Effector CD8-positive, alpha-beta T cell (primary cell): ENCODE measurements around the gene SLC9C2.
A peak's percentile ranks its signal among the peaks of the same experiment; 100 is the strongest.
"Not testable (repeated sequence)": the region's sequence is repeated elsewhere in the genome, so short reads cannot be mapped to it uniquely, and the experiment has no call there.

Experiments
- DNase-seq: peaks from one replicate; lab custom pipeline; 2025; lab: John Stamatoyannopoulos, UW

Gene SLC9C2

GRCh38 chr1:173481195-173481772 lies 121.6 kb downstream of the SLC9C2 start:
- DNase-seq: no peak

DNA sequence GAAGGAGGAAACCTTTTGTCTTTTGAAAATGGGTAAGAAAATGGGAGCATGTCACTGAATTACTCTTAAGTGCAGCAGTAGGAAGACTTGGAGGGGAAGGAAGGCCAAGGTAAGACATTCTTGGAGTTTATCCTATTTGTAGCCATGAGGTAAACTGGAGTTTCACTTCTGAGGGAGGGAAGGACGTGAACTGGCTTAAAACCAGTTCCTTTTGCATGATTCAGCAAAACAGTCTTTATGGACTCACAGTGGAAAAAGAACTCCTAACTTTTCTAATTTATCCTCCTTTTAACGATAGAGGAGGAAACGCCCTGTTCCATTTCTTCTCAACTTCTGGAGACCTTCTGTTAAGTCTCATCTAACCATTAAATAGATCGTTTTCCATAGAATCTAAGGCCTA lies 123.2 kb downstream of the SLC9C2 start:
- DNase-seq: no peak

- DNase-seq: no peak
Observed at GRCh38 chr1:173478094-173478674, 124.7 kb downstream of the SLC9C2 start.

DNA sequence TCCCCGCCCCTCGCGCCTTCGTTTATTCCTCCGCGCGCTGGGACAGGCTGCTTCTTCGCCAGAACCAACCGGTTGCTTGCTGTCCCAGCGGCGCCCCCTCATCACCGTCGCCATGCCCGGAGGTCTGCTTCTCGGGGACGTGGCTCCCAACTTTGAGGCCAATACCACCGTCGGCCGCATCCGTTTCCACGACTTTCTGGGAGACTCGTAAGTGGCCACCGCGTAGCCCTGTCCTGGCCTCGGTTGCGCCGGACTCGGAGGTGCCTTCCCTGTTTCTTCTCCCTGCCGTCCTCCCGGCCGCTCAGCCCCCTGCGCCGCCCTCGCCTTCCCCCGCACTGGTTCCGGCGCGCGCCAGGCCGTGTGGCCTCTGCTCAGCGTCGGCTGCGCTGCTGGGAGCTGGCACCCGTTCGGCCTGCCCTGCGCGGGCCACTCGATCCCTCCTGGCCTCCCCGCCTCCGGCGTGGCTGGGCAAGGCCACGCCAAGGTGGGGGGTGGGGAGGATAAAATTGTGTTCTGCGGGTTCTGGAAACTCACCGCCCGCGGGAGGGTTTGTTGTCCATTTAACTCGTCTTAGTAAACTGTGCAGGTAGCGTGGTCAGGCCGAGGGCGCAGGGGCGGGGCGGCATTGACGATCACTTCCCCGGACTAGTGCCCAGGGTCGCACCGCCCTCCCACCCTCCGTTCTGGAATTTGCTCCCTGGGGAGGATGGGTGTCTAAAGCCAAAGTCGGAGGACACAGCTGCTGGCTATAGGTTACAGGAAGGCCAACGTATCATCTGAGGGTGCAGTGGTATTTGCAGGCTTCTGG lies 125.4 kb downstream of the SLC9C2 start, which contains the start of gene PRDX6:
Gene PRDX6, plus strand, starts transcription at position 50 of the 808 bp plus-strand sequence. Its CDS starts 63 bp downstream, at position 113.
- DNase-seq: peak; percentile 83

DNA sequence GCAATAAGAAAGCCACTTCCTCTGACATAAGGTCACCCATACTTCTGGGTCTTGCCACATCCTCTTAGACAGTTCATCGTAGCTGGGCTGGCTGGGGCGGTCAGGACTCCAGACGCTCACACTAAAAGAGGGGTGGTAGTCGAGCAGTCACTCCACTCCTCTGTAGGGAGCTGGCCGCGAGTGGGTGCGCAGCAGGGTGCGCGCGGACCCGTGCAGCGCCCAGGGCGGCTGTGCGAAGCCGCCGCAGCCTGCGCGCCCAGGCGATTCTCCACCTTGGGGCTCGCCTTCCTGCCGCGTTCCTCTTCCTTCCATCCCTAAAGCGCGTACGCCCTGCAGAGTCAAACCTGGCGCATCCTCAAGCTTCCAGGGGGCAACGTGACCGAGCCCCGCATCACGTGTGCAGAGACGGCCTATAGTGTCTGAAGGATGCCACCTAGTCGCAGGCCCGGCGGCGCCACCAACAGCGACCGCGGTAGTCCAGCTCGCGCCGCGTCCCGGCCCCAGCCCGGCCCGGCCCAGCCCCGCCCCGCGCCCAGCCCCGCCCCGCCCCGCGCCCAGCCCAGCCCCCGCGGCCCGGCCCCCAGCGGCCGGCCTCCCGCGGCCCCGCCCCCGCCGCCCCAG lies 126.1 kb downstream of the SLC9C2 start:
- no peak for DNase-seq

DNA sequence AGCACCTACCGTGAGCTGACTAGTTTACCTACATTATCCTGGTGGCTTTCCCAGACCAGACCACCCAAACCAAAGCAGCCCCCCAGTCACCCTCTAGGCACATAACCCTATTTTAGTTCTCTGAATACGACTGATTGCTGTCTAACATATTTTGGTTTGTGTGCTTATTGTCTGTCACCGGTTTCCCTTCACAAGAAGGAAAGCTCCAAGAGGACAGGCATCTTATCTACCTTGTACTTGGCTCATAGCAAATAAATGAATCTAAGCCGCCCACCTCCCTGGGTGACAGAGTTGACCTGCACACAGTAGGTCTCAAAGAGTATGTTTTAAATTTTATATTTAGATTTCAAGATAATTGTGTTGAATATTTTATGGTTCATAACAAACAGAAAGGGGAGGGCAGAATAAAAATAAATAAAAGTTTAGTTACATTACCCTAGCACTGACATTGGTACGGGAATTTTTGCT lies 126.6 kb downstream of the SLC9C2 start:
- no peak for DNase-seq

DNA sequence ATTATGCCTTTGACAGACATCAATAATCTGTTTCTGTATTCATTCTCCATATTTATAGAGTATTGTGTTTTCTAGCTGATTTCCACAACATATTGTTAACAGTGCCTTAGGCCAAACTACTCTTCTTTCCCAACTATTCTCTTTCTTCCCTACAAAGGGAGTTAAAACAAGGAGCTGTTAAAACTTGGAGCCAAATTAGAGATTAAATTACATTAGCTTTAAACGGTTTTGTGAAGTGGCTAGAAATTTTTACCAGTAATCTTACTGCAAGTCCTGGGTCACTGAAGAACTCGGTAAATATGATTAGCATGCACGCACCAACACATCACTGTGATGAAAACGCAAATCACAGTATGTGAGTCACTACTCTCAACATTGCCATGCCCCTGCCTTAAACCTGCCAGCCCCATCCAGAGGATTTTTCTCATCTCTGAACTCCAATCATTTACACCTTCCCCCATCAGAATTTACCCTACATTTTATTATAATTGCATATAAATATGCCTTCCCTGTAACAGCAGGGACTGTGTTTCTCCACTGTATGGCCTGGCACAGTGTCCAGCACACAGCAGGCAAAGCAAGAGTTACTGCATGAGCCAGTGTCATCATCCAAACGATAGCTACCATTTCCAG lies 127.2 kb downstream of the SLC9C2 start:
- DNase-seq: no peak

GRCh38 chr1:173474780-173475421 lies 128.0 kb downstream of the SLC9C2 start:
- not testable (repeated sequence) for DNase-seq

DNA sequence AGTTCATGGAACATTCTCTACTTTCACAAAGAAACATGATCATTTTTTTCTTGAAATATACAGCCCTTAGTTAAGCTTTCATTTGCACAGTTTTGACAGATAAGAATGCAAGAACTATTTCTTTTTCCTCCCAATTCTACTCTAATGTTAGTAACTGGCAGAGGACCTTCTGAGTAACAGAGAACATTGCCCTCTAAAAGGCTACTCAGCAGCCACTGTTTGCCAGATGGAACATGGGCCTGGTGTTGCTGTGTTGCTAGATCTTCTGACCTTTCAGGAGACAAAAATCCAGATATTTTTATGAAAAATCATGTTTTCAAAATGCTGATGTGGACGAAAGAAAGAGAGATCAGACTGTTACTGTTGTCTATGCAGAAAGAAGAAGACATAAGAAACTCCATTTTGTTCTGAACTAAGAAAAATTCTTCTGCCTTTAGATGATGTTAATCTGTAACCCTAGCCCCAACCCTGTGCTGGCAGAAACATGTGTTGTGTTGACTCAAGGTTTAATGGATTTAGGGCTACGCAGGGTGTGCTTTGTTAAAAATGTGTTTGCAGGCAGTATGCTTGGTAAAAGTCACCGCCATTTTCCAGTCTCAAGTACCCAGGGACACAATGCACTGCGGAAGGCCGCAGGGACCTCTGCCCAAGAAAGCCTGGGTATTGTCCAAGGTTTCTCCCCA lies 128.6 kb downstream of the SLC9C2 start:
- DNase-seq: no peak

DNA sequence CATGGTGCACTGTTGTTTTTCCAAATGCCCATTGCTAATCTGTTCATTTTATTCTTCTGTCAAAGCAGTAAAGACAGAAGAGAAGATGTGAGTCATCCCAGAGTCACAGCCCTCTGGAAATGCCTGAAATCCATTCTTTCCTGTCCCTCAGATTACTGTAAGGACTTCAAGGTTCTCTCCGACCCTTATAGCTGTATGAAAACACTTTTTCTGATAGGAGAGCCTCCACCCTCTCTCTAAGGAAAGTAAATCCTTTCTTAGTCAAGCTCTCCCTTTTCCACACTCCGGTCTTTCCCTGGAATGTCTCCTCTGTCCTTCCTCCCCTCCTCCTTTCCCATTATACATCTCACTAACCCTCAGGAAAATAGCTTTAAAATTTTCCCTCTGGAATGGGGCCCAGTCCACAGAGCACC lies 129.3 kb downstream of the SLC9C2 start:
- DNase-seq: no peak

- no peak for DNase-seq
Observed at GRCh38 chr1:173470608-173471007, 132.3 kb downstream of the SLC9C2 start.

DNA sequence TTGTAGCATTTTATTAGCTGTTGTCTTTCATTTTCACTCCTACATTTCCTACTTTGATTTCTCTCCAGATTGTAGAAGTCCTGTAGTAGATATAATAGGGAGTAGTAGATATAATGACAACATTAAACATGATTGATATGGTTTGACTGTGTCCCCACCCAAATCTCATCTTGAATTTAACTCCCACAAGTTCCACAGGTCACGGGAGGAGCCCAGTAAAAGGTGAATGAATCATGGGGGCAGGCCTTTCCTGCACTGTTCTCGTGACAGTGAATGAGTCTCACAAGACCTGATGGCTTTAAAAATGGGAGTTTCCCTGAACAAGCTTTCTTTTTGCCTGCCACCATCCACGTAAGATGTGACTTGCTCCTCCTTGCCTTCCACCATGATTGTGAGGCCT lies 133.2 kb downstream of the SLC9C2 start:
- DNase-seq: no peak

DNA sequence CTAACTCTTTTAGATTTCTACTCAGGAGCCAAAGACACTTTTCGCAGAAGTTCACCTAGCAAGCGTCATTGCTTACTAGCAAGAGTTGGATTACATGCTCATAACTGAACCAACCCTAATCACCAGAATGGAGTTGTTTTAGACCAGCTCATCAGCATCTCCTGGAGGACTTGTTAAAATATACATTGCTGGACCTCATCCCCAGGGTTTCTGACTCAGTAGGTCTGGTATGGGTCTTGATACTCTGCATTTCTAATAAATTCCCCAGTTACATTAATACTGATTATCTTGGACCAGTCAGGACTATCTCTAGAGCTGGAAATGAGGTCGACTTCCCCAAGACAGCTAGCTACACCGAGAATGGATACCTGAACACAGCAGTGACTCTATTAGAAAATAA lies 135.4 kb downstream of the SLC9C2 start:
- DNase-seq: no peak

DNA sequence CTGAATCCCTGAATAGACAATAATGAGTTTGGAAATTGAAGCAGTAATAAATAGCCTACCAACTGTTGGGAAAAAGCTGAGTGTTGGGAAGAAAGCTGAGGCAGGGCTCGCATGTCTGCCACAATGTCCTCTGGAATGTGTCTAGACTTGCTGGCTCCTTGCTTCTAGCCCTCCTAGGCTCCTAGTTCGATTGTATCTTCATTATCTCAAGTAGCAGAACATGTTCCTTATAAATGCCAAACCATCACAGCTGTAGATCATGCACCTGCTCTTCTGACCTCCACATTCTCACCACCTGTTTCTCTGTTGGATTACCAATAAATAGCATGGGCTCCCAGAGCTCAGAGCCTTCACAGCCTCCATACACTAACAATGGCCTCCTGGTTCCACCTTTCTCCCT lies 138.7 kb downstream of the SLC9C2 start:
- DNase-seq: not testable (repeated sequence)

DNA sequence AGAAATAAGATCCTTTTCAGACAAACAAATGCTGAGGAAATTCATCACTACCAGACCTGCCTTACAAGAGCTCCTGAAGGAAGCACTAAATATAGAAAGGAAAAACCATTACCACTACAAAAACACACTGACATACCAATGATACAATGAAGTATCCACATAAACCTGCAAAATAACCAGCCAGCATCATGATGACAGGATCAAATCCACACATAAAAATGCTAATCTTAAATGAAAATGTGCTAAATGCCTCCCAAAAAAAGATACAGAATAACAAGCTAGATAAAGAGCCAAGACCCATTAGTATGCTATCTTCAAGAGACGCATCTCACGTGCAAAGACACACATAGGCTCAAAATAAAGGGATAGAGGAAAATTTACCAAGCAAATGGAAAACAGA lies 140.2 kb downstream of the SLC9C2 start:
- not testable (repeated sequence) for DNase-seq

DNA sequence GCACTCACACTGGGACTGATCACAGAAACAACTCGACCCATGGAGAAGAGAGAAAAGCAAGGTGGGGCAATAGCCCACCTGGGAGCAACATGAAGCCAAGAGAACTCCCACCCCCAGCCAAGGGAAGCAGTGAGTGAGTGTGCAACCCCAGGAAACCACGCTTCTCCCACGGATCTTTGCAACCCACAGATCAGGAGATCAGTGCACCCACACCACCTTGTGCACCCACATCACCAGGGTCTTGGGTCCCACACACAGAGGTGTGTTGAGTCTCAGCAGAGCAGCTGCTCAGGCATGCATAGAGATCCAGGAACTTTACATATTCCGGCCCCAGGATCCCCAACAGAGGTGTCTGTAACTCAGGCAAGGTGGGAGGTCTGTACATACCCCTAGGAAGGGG lies 143.0 kb downstream of the SLC9C2 start:
- DNase-seq: no peak

DNA sequence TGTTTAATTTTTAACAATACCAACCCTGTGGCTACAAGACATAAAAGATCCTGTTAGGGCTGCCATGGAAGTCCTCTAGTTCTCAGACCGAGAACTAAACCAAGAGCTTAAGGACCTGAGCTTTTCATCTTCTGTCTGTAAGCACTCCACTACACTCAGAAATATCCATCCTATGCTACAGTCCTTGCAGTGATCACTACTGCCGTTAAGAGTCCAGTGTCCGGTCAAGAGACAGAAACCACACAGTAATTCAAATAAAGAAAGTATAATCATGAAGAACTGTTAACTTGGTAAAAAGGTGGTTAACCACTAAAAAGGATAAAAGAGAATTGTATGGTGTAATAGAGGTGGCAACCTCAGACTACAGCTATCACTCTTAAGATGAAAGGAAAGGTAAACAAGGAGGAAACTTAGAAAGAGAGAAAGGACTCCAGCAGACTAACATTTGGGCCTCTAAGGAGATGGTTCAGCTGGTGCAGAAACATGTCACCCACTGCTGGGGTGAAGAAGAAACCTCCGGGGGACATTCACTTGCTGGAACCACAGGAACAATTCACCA lies 147.8 kb downstream of the SLC9C2 start:
- no peak for DNase-seq

GRCh38 chr1:173453982-173454381 lies 148.9 kb downstream of the SLC9C2 start:
- no peak for DNase-seq

- no peak for DNase-seq
Observed at GRCh38 chr1:173451981-173452380, 150.9 kb downstream of the SLC9C2 start.
